ENCODE measurements around the gene PRR20G. TPM values are rescaled to one million over a fixed set of nuclear protein-coding genes. Genes with fewer than 3 reads are reported as not detected.

The PRR20G gene
- total RNA-seq, 2 donors from 2014 or later: not detected

- Mint-ChIP-seq H3K9me3 (no peaks in the 10 kb centered on the region), H3K36me3 (no peaks in the 10 kb centered on the region), H3K27ac (no peak overlapping the region)
- DNase-seq (ENCODE audit: low spot score in 2 of 2) (no peak), ATAC-seq (no peak)
Observed at GRCh38 chr3:127277561-127277960, 10.3 kb downstream of the PRR20G start.

GRCh38 chr3:127276995-127277394 lies 10.9 kb downstream of the PRR20G start:
- H3K9me3 Mint-ChIP-seq: no peaks in the 10 kb centered on the region
- DNase-seq (ENCODE audit: low spot score in 2 of 2) (no peak), ATAC-seq (no peak)
- no peaks in the 10 kb centered on the region for H3K36me3 Mint-ChIP-seq
- H3K27ac Mint-ChIP-seq: no peak overlapping the region

GRCh38 chr3:127276396-127276795 lies 11.4 kb downstream of the PRR20G start:
- H3K36me3 Mint-ChIP-seq: no peaks in the 10 kb centered on the region
- H3K27ac Mint-ChIP-seq: no peak overlapping the region
- no peak for ATAC-seq
- no peaks in the 10 kb centered on the region for H3K9me3 Mint-ChIP-seq
- no peak for DNase-seq (ENCODE audit: low spot score in 2 of 2)

- Mint-ChIP-seq H3K9me3 (no peaks in the 10 kb centered on the region), H3K27ac (no peak overlapping the region), H3K36me3 (no peaks in the 10 kb centered on the region)
- DNase-seq (ENCODE audit: low spot score in 2 of 2): no peak
- no peak for ATAC-seq
Observed at GRCh38 chr3:127275287-127275781, 12.5 kb downstream of the PRR20G start.

- H3K36me3 Mint-ChIP-seq: no peaks in the 10 kb centered on the region
- DNase-seq (ENCODE audit: low spot score in 2 of 2) (no peak), ATAC-seq (no peak)
- H3K27ac Mint-ChIP-seq: no peak overlapping the region
- H3K9me3 Mint-ChIP-seq: no peaks in the 10 kb centered on the region
Observed at GRCh38 chr3:127274200-127274760, 13.6 kb downstream of the PRR20G start.

- peaks cover 7 to 8% of the 10 kb centered on the region in 2 donors for H3K9me3 Mint-ChIP-seq
- H3K27ac Mint-ChIP-seq: peak overlapping the region in 1 of 2 donors; percentile 63
- H3K36me3 Mint-ChIP-seq: peaks cover 0 to 7% of the 10 kb centered on the region in 2 donors
- DNase-seq (ENCODE audit: low spot score in 2 of 2): no peak
- ATAC-seq: no peak
Observed at GRCh38 chr3:127273206-127273605, 14.6 kb downstream of the PRR20G start.

- Mint-ChIP-seq H3K36me3 (peaks cover 0 to 7% of the 10 kb centered on the region in 2 donors), H3K27ac (no peak overlapping the region), H3K9me3 (peaks cover 11 to 12% of the 10 kb centered on the region in 2 donors)
- no peak for DNase-seq (ENCODE audit: low spot score in 2 of 2)
- ATAC-seq: no peak
Observed at GRCh38 chr3:127266186-127266585, 21.7 kb downstream of the PRR20G start.

GRCh38 chr3:127265581-127265981 lies 22.3 kb downstream of the PRR20G start:
- ATAC-seq (no peak), DNase-seq (ENCODE audit: low spot score in 2 of 2) (no peak)
- H3K36me3 Mint-ChIP-seq: peaks cover 0 to 7% of the 10 kb centered on the region in 2 donors
- peaks cover 11 to 12% of the 10 kb centered on the region in 2 donors for H3K9me3 Mint-ChIP-seq
- no peak overlapping the region for H3K27ac Mint-ChIP-seq

GRCh38 chr3:127264794-127265514 lies 22.9 kb downstream of the PRR20G start:
- Mint-ChIP-seq H3K9me3 (peaks cover 11 to 12% of the 10 kb centered on the region in 2 donors), H3K27ac (no peak overlapping the region), H3K36me3 (peaks cover 0 to 7% of the 10 kb centered on the region in 2 donors)
- no peak for DNase-seq (ENCODE audit: low spot score in 2 of 2)
- no peak for ATAC-seq

GRCh38 chr3:127264292-127264691 lies 23.6 kb downstream of the PRR20G start:
- Mint-ChIP-seq H3K27ac (no peak overlapping the region), H3K36me3 (peaks cover 0 to 7% of the 10 kb centered on the region in 2 donors), H3K9me3 (peaks cover 11 to 12% of the 10 kb centered on the region in 2 donors)
- DNase-seq (ENCODE audit: low spot score in 2 of 2) (no peak), ATAC-seq (no peak)

GRCh38 chr3:127263586-127264231 lies 24.1 kb downstream of the PRR20G start:
- H3K27ac Mint-ChIP-seq: no peak overlapping the region
- peaks cover 0 to 5% of the 10 kb centered on the region in 2 donors for H3K36me3 Mint-ChIP-seq
- no peak for ATAC-seq
- H3K9me3 Mint-ChIP-seq: peaks cover 9 to 10% of the 10 kb centered on the region in 2 donors
- DNase-seq (ENCODE audit: low spot score in 2 of 2): no peak

GRCh38 chr3:127263037-127263436 lies 24.8 kb downstream of the PRR20G start:
- no peak for ATAC-seq
- H3K36me3 Mint-ChIP-seq: no peaks in the 10 kb centered on the region
- peaks cover 4% of the 10 kb centered on the region in 2 donors for H3K9me3 Mint-ChIP-seq
- DNase-seq (ENCODE audit: low spot score in 2 of 2): no peak
- no peak overlapping the region for H3K27ac Mint-ChIP-seq

- ATAC-seq: no peak
- no peak for DNase-seq (ENCODE audit: low spot score in 2 of 2)
- H3K36me3 Mint-ChIP-seq: no peaks in the 10 kb centered on the region
- no peak overlapping the region for H3K27ac Mint-ChIP-seq
- peaks cover 4% of the 10 kb centered on the region in 2 donors for H3K9me3 Mint-ChIP-seq
Observed at GRCh38 chr3:127262533-127262932, 25.3 kb downstream of the PRR20G start.

- no peak for ATAC-seq
- no peak for DNase-seq (ENCODE audit: low spot score in 2 of 2)
- peaks cover 2% of the 10 kb centered on the region in 2 donors for H3K9me3 Mint-ChIP-seq
- no peak overlapping the region for H3K27ac Mint-ChIP-seq
- H3K36me3 Mint-ChIP-seq: no peaks in the 10 kb centered on the region
Observed at GRCh38 chr3:127261925-127262324, 25.9 kb downstream of the PRR20G start.

GRCh38 chr3:127260826-127261555 lies 26.9 kb downstream of the PRR20G start:
- no peaks in the 10 kb centered on the region for H3K9me3 Mint-ChIP-seq
- no peak overlapping the region for H3K27ac Mint-ChIP-seq
- ATAC-seq (no peak), DNase-seq (ENCODE audit: low spot score in 2 of 2) (no peak)
- H3K36me3 Mint-ChIP-seq: no peaks in the 10 kb centered on the region

GRCh38 chr3:127260416-127260815 lies 27.4 kb downstream of the PRR20G start:
- no peak overlapping the region for H3K27ac Mint-ChIP-seq
- ATAC-seq: no peak
- no peaks in the 10 kb centered on the region for H3K9me3 Mint-ChIP-seq
- DNase-seq (ENCODE audit: low spot score in 2 of 2): no peak
- H3K36me3 Mint-ChIP-seq: no peaks in the 10 kb centered on the region

- no peaks in the 10 kb centered on the region for H3K36me3 Mint-ChIP-seq
- DNase-seq (ENCODE audit: low spot score in 2 of 2) (no peak), ATAC-seq (no peak)
- H3K27ac Mint-ChIP-seq: no peak overlapping the region
- H3K9me3 Mint-ChIP-seq: no peaks in the 10 kb centered on the region
Observed at GRCh38 chr3:127259882-127260281, 28.0 kb downstream of the PRR20G start.

Data from activated naive CD4-positive, alpha-beta T cell treated with anti-CD3 and anti-CD28 coated beads, Interleukin-2, amount 50 U/mL, for 72 hours (primary cell).